Measurements from ENCODE around the gene SUFU. TPM values are rescaled to one million over a fixed set of nuclear protein-coding genes. Genes with fewer than 3 reads are reported as not detected.

SUFU gene
- total RNA-seq, 1 donor from 2014 or later, result 0.79 TPM

- Histone ChIP-seq H3K4me3 (ENCODE audit: low read depth, low read length) (no peak overlapping the region), H3K27me3 (ENCODE audit: control insufficient read depth, insufficient read depth, low read length) (no peaks in the 10 kb centered on the region), H3K36me3 (ENCODE audit: control insufficient read depth, insufficient read depth, low read length) (peaks cover 4% of the 10 kb centered on the region)
- DNase-seq (ENCODE audit: low read depth), result no peak
- no peak for TF ChIP-seq CTCF (IDR thresholded peaks at IDR 0.05; ENCODE audit: insufficient read depth, low read length, severe bottlenecking)
- FAIRE-seq, result no peak
These were observed 116.4 kb downstream of the SUFU start for GRCh38 chr10:102620138-102620590.

- no peak for FAIRE-seq
- TF ChIP-seq CTCF (IDR thresholded peaks at IDR 0.05; ENCODE audit: insufficient read depth, low read length, severe bottlenecking), result no peak
- no peak for DNase-seq (ENCODE audit: low read depth)
- Histone ChIP-seq H3K4me3 (ENCODE audit: low read depth, low read length) (no peak overlapping the region), H3K27me3 (ENCODE audit: control insufficient read depth, insufficient read depth, low read length) (no peaks in the 10 kb centered on the region), H3K36me3 (ENCODE audit: control insufficient read depth, insufficient read depth, low read length) (peaks cover 1% of the 10 kb centered on the region)
These were observed 117.0 kb downstream of the SUFU start for GRCh38 chr10:102620591-102621442.

- FAIRE-seq, result peak; percentile 50
- peak; percentile 32 for DNase-seq (ENCODE audit: low read depth)
- no peaks in the 10 kb centered on the region for H3K27me3 ChIP-seq (ENCODE audit: control insufficient read depth, insufficient read depth, low read length)
- no peak overlapping the region for H3K4me3 ChIP-seq (ENCODE audit: low read depth, low read length)
- peaks cover 1% of the 10 kb centered on the region for H3K36me3 ChIP-seq (ENCODE audit: control insufficient read depth, insufficient read depth, low read length)
- TF ChIP-seq CTCF (IDR thresholded peaks at IDR 0.05; ENCODE audit: insufficient read depth, low read length, severe bottlenecking), result no peak
These were observed 117.9 kb downstream of the SUFU start for GRCh38 chr10:102621443-102622325.

- Histone ChIP-seq H3K36me3 (ENCODE audit: control insufficient read depth, insufficient read depth, low read length) (peaks cover 2% of the 10 kb centered on the region), H3K4me3 (ENCODE audit: low read depth, low read length) (no peak overlapping the region), H3K27me3 (ENCODE audit: control insufficient read depth, insufficient read depth, low read length) (no peaks in the 10 kb centered on the region)
- FAIRE-seq (no peak), DNase-seq (ENCODE audit: low read depth) (no peak)
- TF ChIP-seq CTCF (IDR thresholded peaks at IDR 0.05; ENCODE audit: insufficient read depth, low read length, severe bottlenecking), result no peak
These were observed 120.3 kb downstream of the SUFU start for GRCh38 chr10:102624094-102624493.

GRCh38 chr10:102624751-102625645 is 121.2 kb downstream of the SUFU start:
- no peak for TF ChIP-seq CTCF (IDR thresholded peaks at IDR 0.05; ENCODE audit: insufficient read depth, low read length, severe bottlenecking)
- FAIRE-seq (peak; percentile 97), DNase-seq (ENCODE audit: low read depth) (no peak)
- no peaks in the 10 kb centered on the region for H3K27me3 ChIP-seq (ENCODE audit: control insufficient read depth, insufficient read depth, low read length)
- no peak overlapping the region for H3K4me3 ChIP-seq (ENCODE audit: low read depth, low read length)
- H3K36me3 ChIP-seq (ENCODE audit: control insufficient read depth, insufficient read depth, low read length), result peaks cover 2% of the 10 kb centered on the region

All from bronchial epithelial cell (primary cell).